AG04450 (cell line): ENCODE measurements around the gene CYP24A1. TPM values are rescaled to one million over a fixed set of nuclear protein-coding genes. Genes with fewer than 3 reads are reported as not detected.

ENCODE experiments used
- CTCF ChIA-PET: fragments of 300-600, 350-600 bp; formaldehyde crosslinking; extraction: SDS; loops from one replicate; lab custom pipeline; 2022; ENCODE audit warnings: antibody characterized with exemption, inconsistent platforms; lab: Charles Lee
- POLR2A ChIA-PET: fragments of 350-600 bp; formaldehyde crosslinking; extraction: SDS; loops from one replicate; lab custom pipeline; 2021; ENCODE audit warnings: antibody characterized with exemption, inconsistent platforms; lab: Yijun Ruan, JAX
- DNase-seq: peaks from one replicate; pipeline ENCODE4 v3.0.0-alpha.2; 2011; ENCODE audit warnings: low read depth, low spot score
- H3K27ac ChIP-seq: one replicate; pipeline ENCODE4 v1.5.1; 2012; ENCODE audit warnings: low read depth, low read length, control low read depth
- H3K27me3 ChIP-seq: one replicate; pipeline ENCODE4 v1.6.0; 2012; ENCODE audit warnings: low read length; ENCODE audit not compliant: control insufficient read depth, insufficient read depth
- H3K4me3 ChIP-seq: 2 replicates; pipeline ENCODE4 v1.5.1; 2011; ENCODE audit warnings: mild to moderate bottlenecking, low read depth, low read length, control low read depth
- H3K9me3 ChIP-seq: 2 replicates; pipeline ENCODE4 v1.5.1; 2012; ENCODE audit warnings: low read length; ENCODE audit not compliant: control insufficient read depth, insufficient read depth
- CTCF ChIP-seq: IDR thresholded peaks from 2 replicates; pipeline ENCODE4 v1.5.1; 2011; ENCODE audit warnings: low read depth, low read length, control low read depth, inconsistent platforms
- polyA plus RNA-seq: library from polyadenylated mRNA; depleted of rRNA; stranded (reverse); fragments of >200 nt; gene quantifications from 2 replicates; pipeline ENCODE4 v1.2.3, GENCODE V29; 2011

The CYP24A1 gene
- polyA plus RNA-seq, 1 experiment: 2.1 TPM

GRCh38 chr20:54195483-54196472 is 22.0 kb upstream of the CYP24A1 start:
- no peak for TF ChIP-seq CTCF
- H3K9me3 ChIP-seq: no peaks in the 10 kb centered on the region
- POLR2A ChIA-PET: no interaction called here
- CTCF ChIA-PET: interaction anchor here (0.6 to 17.6 kb wide), 2 partner anchors 96 to 256 kb away, joined by 3 to 951 read pairs; no protein-coding TSS in a partner anchor
- H3K4me3 ChIP-seq: no peak overlapping the region
- H3K27ac ChIP-seq: no peak overlapping the region
- H3K27me3 ChIP-seq: peaks cover 3% of the 10 kb centered on the region
- no peak for DNase-seq

- CTCF ChIA-PET: interaction anchor here (0.6 to 17.6 kb wide), 2 partner anchors 95 to 255 kb away, joined by 3 to 951 read pairs; no protein-coding TSS in a partner anchor
- peak; percentile 33; the same call in 1 of the 2 replicates for TF ChIP-seq CTCF
- H3K4me3 ChIP-seq: no peak overlapping the region
- H3K27me3 ChIP-seq: no peaks in the 10 kb centered on the region
- H3K9me3 ChIP-seq: no peaks in the 10 kb centered on the region
- no peak for DNase-seq
- H3K27ac ChIP-seq: no peak overlapping the region
- POLR2A ChIA-PET: no interaction called here
Measured at GRCh38 chr20:54194724-54195438, 21.1 kb upstream of the CYP24A1 start.

GRCh38 chr20:54193817-54194216 is 20.0 kb upstream of the CYP24A1 start:
- Histone ChIP-seq H3K9me3 (no peaks in the 10 kb centered on the region), H3K27me3 (no peaks in the 10 kb centered on the region), H3K4me3 (no peak overlapping the region), H3K27ac (no peak overlapping the region)
- DNase-seq: no peak
- ChIA-PET POLR2A (no interaction called here), CTCF (interaction anchor here (17.6 kb wide), 1 partner anchor 94 kb away, joined by 951 read pairs; no protein-coding TSS in a partner anchor)
- no peak for TF ChIP-seq CTCF

GRCh38 chr20:54190217-54190616 is 16.4 kb upstream of the CYP24A1 start:
- no peak for TF ChIP-seq CTCF
- no peaks in the 10 kb centered on the region for H3K9me3 ChIP-seq
- H3K27me3 ChIP-seq: peaks cover 6% of the 10 kb centered on the region
- no peak overlapping the region for H3K27ac ChIP-seq
- ChIA-PET POLR2A (no interaction called here), CTCF (interaction anchor here (3.3 kb wide), 1 partner anchor 87 kb away, joined by 10 read pairs; no protein-coding TSS in a partner anchor)
- no peak for DNase-seq
- no peak overlapping the region for H3K4me3 ChIP-seq
